Adrenal gland (tissue), 12 donors: Measurements from ENCODE around the gene ZNF334. TPM values are rescaled to one million over a fixed set of nuclear protein-coding genes. Genes with fewer than 3 reads are reported as not detected.

Source experiments
- DNase-seq, 7 donors: peaks; one replicate each; pipeline ENCODE4 v3.0.0-alpha.2; 2019 to 2020
- H3K27ac ChIP-seq, 5 donors: fragments of 200-600 bp; sonication (generic) in 4 of 5; 1 replicate in 3 of 5; 2 replicates in 2 of 5; pipeline versions ENCODE4 v1.5.1 to v1.8.0; 2016 to 2020; ENCODE audit warnings: mild to moderate bottlenecking in 1 of 5
- H3K27me3 ChIP-seq: fragments of 200-600 bp; 2 replicates; pipeline ENCODE4 v1.8.0; 2021
- H3K36me3 ChIP-seq, 2 donors: fragments of 200-600 bp; replicated peaks in 1 of 2; 1 replicate in 1 of 2; 2 replicates in 1 of 2; pipeline versions ENCODE4 v1.5.1 to v1.8.0; 2018 to 2022
- H3K4me1 ChIP-seq, 2 donors: fragments of 200-600 bp; replicated peaks in 1 of 2; 1 replicate in 1 of 2; 2 replicates in 1 of 2; pipeline versions ENCODE4 v1.5.1 to v1.8.0; 2018 to 2021
- H3K4me3 ChIP-seq, 4 donors: fragments of 200-600 bp; sonication (generic) in 3 of 4; one replicate each; pipeline ENCODE4 v1.5.1; 2016 to 2018
- H3K9me3 ChIP-seq, 3 donors: fragments of 200-600 bp; sonication (generic) in 1 of 3; replicated peaks in 1 of 3; 1 replicate in 2 of 3; 2 replicates in 1 of 3; pipeline versions ENCODE4 v1.5.1 to v1.8.0; 2016 to 2021
- POLR2A ChIP-seq, 2 donors: fragments of 450-650 bp; IDR thresholded peaks; one replicate each; pipeline ENCODE4 v1.6.1; 2017; ENCODE audit warnings: antibody characterized with exemption in 2 of 2, mild to moderate bottlenecking in 2 of 2, moderate library complexity in 1 of 2
- WGBS, 4 donors: extraction: QIAGEN DNeasy Blood & Tissue Kit in 2 of 4; methylation state at CpG; one replicate each; pipeline versions ENCODE4 v1.1.5 to v1.1.7; 2013 to 2017; 5-methylcytosine and 5-hydroxymethylcytosine counted together
- intact Hi-C, 2 donors: fragments of 100-400 bp; cut with DNase I; formaldehyde crosslinking; loops; one replicate each; pipeline versions ENCODE4 v1.14.1 to v1.15.0; 2022 to 2023
- polyA plus RNA-seq, 3 donors: library from polyadenylated mRNA; stranded (reverse); fragments of 200-250 nt in 2 of 3; fragments of 350-450 nt in 1 of 3; fragmentation: Illumina TruSeq in 1 of 3; extraction: RNeasy Lipid Tissue Mini Kit (QIAGEN cat#74804) in 1 of 3; gene quantifications; one replicate each; pipeline ENCODE4 v1.2.3, GENCODE V29; 2013 to 2014
- total RNA-seq, 9 donors: library from RNA; depleted of rRNA in 4 of 9; stranded (reverse); fragments of >200 nt in 4 of 9; fragments of 120-200 nt in 1 of 9; fragmentation: NEBNext Ultra II Directional in 1 of 9; extraction: Animal tissue kit (Norgen Biotek cat#: 25700) in 1 of 9; gene quantifications; one replicate each; pipeline versions ENCODE4 v1.1.0 to v1.2.4, GENCODE V29; 2013 to 2023
- TF ChIP-seq, protein P1 (sequence below), 6 experiments: fragments of 450-650 bp in 4 of 6; fragments of 200-600 bp in 2 of 6; sonication (generic) in 1 of 6; IDR thresholded peaks; 1 replicate in 5 of 6; 2 replicates in 1 of 6; pipeline versions ENCODE4 v1.5.1 to v1.8.0; 2016 to 2021; ENCODE audit warnings: antibody characterized with exemption in 6 of 6, mild to moderate bottlenecking in 2 of 6, moderate library complexity in 1 of 6
- donor health status: healthy with polysubstance abuse.
- donor health status: Bipolar disorder and iron deficiency.
- donor health status: DM: yes; HTN: yes; CAD: no.
- donor health status: DM: no; HTN: no; CAD: no.
- donor health status: DM: no; HTN: no; CAD: no.
- donor health status: DM: yes; HTN: yes; CAD: no.

The ZNF334 gene
- total and polyA plus RNA-seq, 12 donors: 1.0 to 22.2 (median 7.2) TPM

DNA sequence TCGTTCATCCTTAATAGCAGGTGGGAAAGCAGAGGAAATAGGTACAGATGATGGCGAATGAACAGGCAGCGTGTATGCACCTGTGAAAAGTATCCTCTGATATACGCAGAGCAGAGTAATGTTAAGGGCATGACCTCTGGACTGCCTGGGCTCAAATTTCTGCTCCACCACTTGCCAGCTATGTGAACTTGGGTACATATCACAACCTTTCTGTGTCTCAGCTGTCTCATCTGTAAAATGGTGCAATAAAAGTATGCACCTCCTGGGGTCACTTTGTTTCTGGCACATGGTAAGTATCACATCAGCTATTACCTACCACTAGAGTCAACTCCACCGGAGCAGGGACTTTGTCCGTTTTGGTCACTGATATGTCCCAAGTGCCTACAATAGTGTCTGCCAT is 34.6 kb upstream of the ZNF334 start:
- Histone ChIP-seq H3K4me1 (peaks cover 0 to 5% of the 10 kb centered on the region in 2 donors), H3K36me3 (no peaks in the 10 kb centered on the region), H3K4me3 (no peak overlapping the region), H3K9me3 (no peaks in the 10 kb centered on the region), H3K27ac (no peak overlapping the region), H3K27me3 (no peaks in the 10 kb centered on the region)
- TF ChIP-seq, protein P1, sequence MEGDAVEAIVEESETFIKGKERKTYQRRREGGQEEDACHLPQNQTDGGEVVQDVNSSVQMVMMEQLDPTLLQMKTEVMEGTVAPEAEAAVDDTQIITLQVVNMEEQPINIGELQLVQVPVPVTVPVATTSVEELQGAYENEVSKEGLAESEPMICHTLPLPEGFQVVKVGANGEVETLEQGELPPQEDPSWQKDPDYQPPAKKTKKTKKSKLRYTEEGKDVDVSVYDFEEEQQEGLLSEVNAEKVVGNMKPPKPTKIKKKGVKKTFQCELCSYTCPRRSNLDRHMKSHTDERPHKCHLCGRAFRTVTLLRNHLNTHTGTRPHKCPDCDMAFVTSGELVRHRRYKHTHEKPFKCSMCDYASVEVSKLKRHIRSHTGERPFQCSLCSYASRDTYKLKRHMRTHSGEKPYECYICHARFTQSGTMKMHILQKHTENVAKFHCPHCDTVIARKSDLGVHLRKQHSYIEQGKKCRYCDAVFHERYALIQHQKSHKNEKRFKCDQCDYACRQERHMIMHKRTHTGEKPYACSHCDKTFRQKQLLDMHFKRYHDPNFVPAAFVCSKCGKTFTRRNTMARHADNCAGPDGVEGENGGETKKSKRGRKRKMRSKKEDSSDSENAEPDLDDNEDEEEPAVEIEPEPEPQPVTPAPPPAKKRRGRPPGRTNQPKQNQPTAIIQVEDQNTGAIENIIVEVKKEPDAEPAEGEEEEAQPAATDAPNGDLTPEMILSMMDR (IDR thresholded peaks at IDR 0.05): no peak
- no peak for TF ChIP-seq POLR2A (IDR thresholded peaks at IDR 0.05)
- intact Hi-C loops: no loop called here
- no peak for DNase-seq
- WGBS, 4 donors: 86 to 91% (median 89%) methylated on average over 6 of the region's 6 CpGs

GRCh38 chr20:46546936-46547335 is 33.6 kb upstream of the ZNF334 start:
- H3K9me3 ChIP-seq: no peaks in the 10 kb centered on the region
- no peak overlapping the region for H3K27ac ChIP-seq
- no peak for DNase-seq
- no peaks in the 10 kb centered on the region for H3K36me3 ChIP-seq
- H3K27me3 ChIP-seq: no peaks in the 10 kb centered on the region
- no peak for TF ChIP-seq POLR2A (IDR thresholded peaks at IDR 0.05)
- TF ChIP-seq, protein P1 (IDR thresholded peaks at IDR 0.05): no peak
- intact Hi-C loops: no loop called here
- peaks cover 0 to 5% of the 10 kb centered on the region in 2 donors for H3K4me1 ChIP-seq
- no peak overlapping the region for H3K4me3 ChIP-seq
- 60 to 64% (median 62%) methylated on average over 6 of the region's 6 CpGs for WGBS, 4 donors

GRCh38 chr20:46546298-46546697 is 32.9 kb upstream of the ZNF334 start:
- Histone ChIP-seq H3K36me3 (no peaks in the 10 kb centered on the region), H3K4me3 (no peak overlapping the region), H3K27ac (no peak overlapping the region), H3K4me1 (peaks cover 0 to 5% of the 10 kb centered on the region in 2 donors), H3K27me3 (no peaks in the 10 kb centered on the region), H3K9me3 (no peaks in the 10 kb centered on the region)
- WGBS, 4 donors: 75 to 100% (median 95%) methylated on average over 3 of the region's 3 CpGs
- TF ChIP-seq, protein P1 (IDR thresholded peaks at IDR 0.05): no peak
- TF ChIP-seq POLR2A (IDR thresholded peaks at IDR 0.05): no peak
- intact Hi-C loops: no loop called here
- no peak for DNase-seq

DNA sequence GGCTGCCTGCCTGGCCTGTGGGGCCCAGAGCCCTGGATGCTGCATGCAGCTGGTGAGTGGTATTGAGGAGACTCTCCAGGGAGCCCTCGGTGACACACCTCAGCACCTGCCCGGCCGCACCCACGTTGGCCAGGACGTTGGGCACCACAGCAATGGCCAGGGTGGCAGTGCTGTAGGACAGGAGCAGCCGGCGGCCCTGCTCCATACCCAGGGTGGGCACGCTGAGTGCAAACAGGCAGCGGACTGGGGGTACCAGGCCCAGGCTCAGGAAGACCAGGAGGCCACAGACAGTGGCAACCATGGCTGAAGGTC is 32.4 kb upstream of the ZNF334 start:
- Histone ChIP-seq H3K36me3 (no peaks in the 10 kb centered on the region), H3K9me3 (no peaks in the 10 kb centered on the region), H3K4me3 (no peak overlapping the region), H3K4me1 (peaks cover 0 to 5% of the 10 kb centered on the region in 2 donors), H3K27ac (no peak overlapping the region), H3K27me3 (no peaks in the 10 kb centered on the region)
- intact Hi-C loops: no loop called here
- 95 to 100% (median 98%) methylated on average over 1 to 9 of the region's 9 CpGs for WGBS, 4 donors
- no peak for DNase-seq
- TF ChIP-seq, protein P1 (IDR thresholded peaks at IDR 0.05): no peak
- TF ChIP-seq POLR2A (IDR thresholded peaks at IDR 0.05): no peak
